Effector CD8-positive, alpha-beta T cell (primary cell): ENCODE measurements around the gene ZNF747.
"Not testable (repeated sequence)": the region's sequence is repeated elsewhere in the genome, so short reads cannot be mapped to it uniquely, and the experiment has no call there.

ENCODE experiments used
- DNase-seq: peaks from one replicate; lab custom pipeline; 2025; lab: John Stamatoyannopoulos, UW

ZNF747 gene

GRCh38 chr16:30533748-30534367, 800 bp downstream of the ZNF747 start:
- DNase-seq, result no peak

GRCh38 chr16:30533146-30533522, 1.5 kb downstream of the ZNF747 start:
- DNase-seq, result no peak

- no peak for DNase-seq
These were observed 2.1 kb downstream of the ZNF747 start for GRCh38 chr16:30532285-30533145.

- no peak for DNase-seq
These were observed 4.3 kb downstream of the ZNF747 start for GRCh38 chr16:30530163-30531037.

- DNase-seq, result no peak
These were observed 5.7 kb downstream of the ZNF747 start for GRCh38 chr16:30528799-30529457.

- DNase-seq, result no peak
These were observed 7.0 kb downstream of the ZNF747 start for GRCh38 chr16:30527635-30528178.

- DNase-seq, result peak; percentile 80
These were observed 7.6 kb downstream of the ZNF747 start for GRCh38 chr16:30526823-30527634.

- peak; percentile 44 for DNase-seq
These were observed 8.4 kb downstream of the ZNF747 start, which contains the start of gene ZNF768 for GRCh38 chr16:30526137-30526822. Gene ZNF768 (minus strand): TSS chr16:30526566. CDS start chr16:30526413, 153 bp downstream.

- DNase-seq, result no peak
These were observed 8.9 kb downstream of the ZNF747 start for GRCh38 chr16:30525844-30526136.

GRCh38 chr16:30524575-30525568, 9.8 kb downstream of the ZNF747 start:
- no peak for DNase-seq

- DNase-seq, result no peak
These were observed 10.7 kb downstream of the ZNF747 start for GRCh38 chr16:30523768-30524574.

- DNase-seq, result not testable (repeated sequence)
These were observed 11.8 kb downstream of the ZNF747 start for GRCh38 chr16:30522702-30523463.

- DNase-seq, result no peak
These were observed 12.6 kb downstream of the ZNF747 start for GRCh38 chr16:30521873-30522641.

GRCh38 chr16:30521476-30521872, 13.2 kb downstream of the ZNF747 start:
- DNase-seq, result no peak

- DNase-seq, result no peak
These were observed 15.3 kb downstream of the ZNF747 start for GRCh38 chr16:30519120-30520049.
